ENCODE results near the gene PTPRN2. TPM values are rescaled to one million over a fixed set of nuclear protein-coding genes. Genes with fewer than 3 reads are reported as not detected.

Gene PTPRN2
- polyA plus RNA-seq, 1 of the 3 experiments (the other 2 are of a cell fraction), result 4.0 TPM

- 47% methylated on average over 20 of the region's 21 CpGs for WGBS (ENCODE audit: low lambda C conversion rate)
- Histone ChIP-seq H3K79me2 (ENCODE audit: insufficient read depth) (no peaks in the 10 kb centered on the region), H3K36me3 (replicated peaks in 1 of 2; ENCODE audit: control insufficient read depth in 1 of 2, insufficient read depth in 2 of 2, low read length in 1 of 2) (no peaks in the 10 kb centered on the region), H3K9ac (no peak overlapping the region), H3K27ac (ENCODE audit: low read depth in 2 of 2, low read length in 1 of 2) (no peak overlapping the region), H2AFZ (ENCODE audit: low read depth) (no peak overlapping the region), H3K4me1 (ENCODE audit: control insufficient read depth in 1 of 2, insufficient read depth in 2 of 2, low read depth in 1 of 2, low read length in 1 of 2) (peaks cover 0 to 6% of the 10 kb centered on the region in 2 experiments; a peak in 1 of 4 replicates), H3F3A (replicated peaks; ENCODE audit: insufficient read depth) (no peaks in the 10 kb centered on the region), H3K9me2 (no peaks in the 10 kb centered on the region), H3K9me3 (peaks cover 13% of the 10 kb centered on the region; the same call in 1 of the 2 replicates), H3K27me3 (ENCODE audit: insufficient read depth) (no peaks in the 10 kb centered on the region), H4K20me1 (ENCODE audit: insufficient read depth) (no peaks in the 10 kb centered on the region), H3K4me3 (ENCODE audit: low read depth in 2 of 2, low read length in 1 of 2) (no peak overlapping the region), H3K4me2 (no peak overlapping the region)
- TF ChIP-seq RXRA (IDR thresholded peaks at IDR 0.05; ENCODE audit: borderline replicate concordance, low read depth) (no peak), SMC3 (IDR thresholded peaks at IDR 0.05; ENCODE audit: low read depth, low read length) (no peak), NRF1 (IDR thresholded peaks at IDR 0.05; ENCODE audit: low read depth, low read length) (no peak), FOXM1 (IDR thresholded peaks at IDR 0.05; ENCODE audit: low read depth) (no peak), TAF1 (IDR thresholded peaks at IDR 0.05; ENCODE audit: borderline replicate concordance, low read depth, low read length) (no peak), MEF2A (IDR thresholded peaks at IDR 0.05; ENCODE audit: borderline replicate concordance, low read depth) (no peak), USF2 (IDR thresholded peaks at IDR 0.05; ENCODE audit: borderline replicate concordance, low read depth, low read length) (no peak), YY1 (IDR thresholded peaks at IDR 0.05; ENCODE audit: low read depth) (no peak), PBX3 (IDR thresholded peaks at IDR 0.05) (no peak)
- TF ChIP-seq, protein P1, sequence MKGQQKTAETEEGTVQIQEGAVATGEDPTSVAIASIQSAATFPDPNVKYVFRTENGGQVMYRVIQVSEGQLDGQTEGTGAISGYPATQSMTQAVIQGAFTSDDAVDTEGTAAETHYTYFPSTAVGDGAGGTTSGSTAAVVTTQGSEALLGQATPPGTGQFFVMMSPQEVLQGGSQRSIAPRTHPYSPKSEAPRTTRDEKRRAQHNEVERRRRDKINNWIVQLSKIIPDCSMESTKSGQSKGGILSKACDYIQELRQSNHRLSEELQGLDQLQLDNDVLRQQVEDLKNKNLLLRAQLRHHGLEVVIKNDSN (IDR thresholded peaks at IDR 0.05; ENCODE audit: borderline replicate concordance, low read depth), result no peak
- no peak for DNase-seq
- ChIA-PET POLR2A (no interaction called here), CTCF (no interaction called here)
Observed at GRCh38 chr7:158238616-158239289, 348.9 kb downstream of the PTPRN2 start.

GRCh38 chr7:158237672-158238335, 349.8 kb downstream of the PTPRN2 start:
- Histone ChIP-seq H3K4me1 (ENCODE audit: control insufficient read depth in 1 of 2, insufficient read depth in 2 of 2, low read depth in 1 of 2, low read length in 1 of 2) (peaks cover 0 to 6% of the 10 kb centered on the region in 2 experiments; a peak in 1 of 4 replicates), H3K4me3 (ENCODE audit: low read depth in 2 of 2, low read length in 1 of 2) (no peak overlapping the region), H2AFZ (ENCODE audit: low read depth) (no peak overlapping the region), H3K9me2 (no peaks in the 10 kb centered on the region), H4K20me1 (ENCODE audit: insufficient read depth) (no peaks in the 10 kb centered on the region), H3K9me3 (peaks cover 11% of the 10 kb centered on the region; the same call in 1 of the 2 replicates), H3K79me2 (ENCODE audit: insufficient read depth) (no peaks in the 10 kb centered on the region), H3K36me3 (replicated peaks in 1 of 2; ENCODE audit: control insufficient read depth in 1 of 2, insufficient read depth in 2 of 2, low read length in 1 of 2) (no peaks in the 10 kb centered on the region), H3F3A (replicated peaks; ENCODE audit: insufficient read depth) (no peaks in the 10 kb centered on the region), H3K27me3 (ENCODE audit: insufficient read depth) (no peaks in the 10 kb centered on the region), H3K4me2 (no peak overlapping the region), H3K27ac (ENCODE audit: low read depth in 2 of 2, low read length in 1 of 2) (no peak overlapping the region), H3K9ac (no peak overlapping the region)
- WGBS (ENCODE audit: low lambda C conversion rate), result 59% methylated on average over 25 of the region's 29 CpGs
- no peak for DNase-seq
- POLR2A ChIA-PET, result no interaction called here
- CTCF ChIA-PET, result no interaction called here
- TF ChIP-seq YY1 (IDR thresholded peaks at IDR 0.05; ENCODE audit: low read depth) (no peak), RAD21 (IDR thresholded peaks at IDR 0.05; ENCODE audit: low read length) (no peak), EP300 (IDR thresholded peaks at IDR 0.05; ENCODE audit: borderline replicate concordance in 1 of 2, low read depth in 1 of 2, low read length in 1 of 2) (no peak), SIN3A (IDR thresholded peaks at IDR 0.05; ENCODE audit: borderline replicate concordance, low read depth, low read length) (no peak), SMC3 (IDR thresholded peaks at IDR 0.05; ENCODE audit: low read depth, low read length) (no peak), TCF12 (IDR thresholded peaks at IDR 0.05) (no peak), NFIC (IDR thresholded peaks at IDR 0.05; ENCODE audit: borderline replicate concordance) (no peak), PBX3 (IDR thresholded peaks at IDR 0.05) (no peak), MXI1 (IDR thresholded peaks at IDR 0.05; ENCODE audit: low read depth, low read length) (no peak), RCOR1 (IDR thresholded peaks at IDR 0.05; ENCODE audit: low read length) (no peak), RFX5 (IDR thresholded peaks at IDR 0.05; ENCODE audit: low read length) (no peak), TEAD4 (IDR thresholded peaks at IDR 0.05; ENCODE audit: borderline replicate concordance, insufficient read depth) (no peak), MEF2A (IDR thresholded peaks at IDR 0.05; ENCODE audit: borderline replicate concordance, low read depth) (no peak)
- TF ChIP-seq, protein P2, sequence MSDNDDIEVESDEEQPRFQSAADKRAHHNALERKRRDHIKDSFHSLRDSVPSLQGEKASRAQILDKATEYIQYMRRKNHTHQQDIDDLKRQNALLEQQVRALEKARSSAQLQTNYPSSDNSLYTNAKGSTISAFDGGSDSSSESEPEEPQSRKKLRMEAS (IDR thresholded peaks at IDR 0.05; ENCODE audit: low read depth), result no peak
- TF ChIP-seq, protein P3, sequence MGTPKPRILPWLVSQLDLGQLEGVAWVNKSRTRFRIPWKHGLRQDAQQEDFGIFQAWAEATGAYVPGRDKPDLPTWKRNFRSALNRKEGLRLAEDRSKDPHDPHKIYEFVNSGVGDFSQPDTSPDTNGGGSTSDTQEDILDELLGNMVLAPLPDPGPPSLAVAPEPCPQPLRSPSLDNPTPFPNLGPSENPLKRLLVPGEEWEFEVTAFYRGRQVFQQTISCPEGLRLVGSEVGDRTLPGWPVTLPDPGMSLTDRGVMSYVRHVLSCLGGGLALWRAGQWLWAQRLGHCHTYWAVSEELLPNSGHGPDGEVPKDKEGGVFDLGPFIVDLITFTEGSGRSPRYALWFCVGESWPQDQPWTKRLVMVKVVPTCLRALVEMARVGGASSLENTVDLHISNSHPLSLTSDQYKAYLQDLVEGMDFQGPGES (IDR thresholded peaks at IDR 0.05; ENCODE audit: low read depth, low read length), result no peak
